Naive thymus-derived CD4-positive, alpha-beta T cell (primary cell): ENCODE data around the gene GHRHR. TPM values are rescaled to one million over a fixed set of nuclear protein-coding genes. Genes with fewer than 3 reads are reported as not detected.

Experiments used
- ATAC-seq: fragments of 150-1000 bp; cut with Tn5 transposase; 2 replicates; pipeline ENCODE4 v1.10.0; 2021; ENCODE audit warnings: mild to moderate bottlenecking, moderate library complexity
- CTCF ChIA-PET: fragments of 350-600 bp; sonication (Branson Sonifier 250); formaldehyde crosslinking; loops from one replicate; lab custom pipeline; 2021; ENCODE audit warnings: antibody characterized with exemption; lab: Charles Lee
- POLR2A ChIA-PET: fragments of 350-600 bp; sonication (Branson Sonifier 250); formaldehyde crosslinking; loops from one replicate; lab custom pipeline; 2021; ENCODE audit warnings: antibody characterized with exemption, inconsistent platforms; lab: Charles Lee
- DNase-seq, 9 donors: peaks; one replicate each; pipeline versions ENCODE4 v3.0.0 to v3.0.0-alpha.2; 2020 to 2022; ENCODE audit warnings: mixed read lengths in 1 of 9
- H3K27ac ChIP-seq: one replicate; pipeline ENCODE4 v1.7.0; 2013; ENCODE audit warnings: mild to moderate bottlenecking, low read depth, low read length, moderate library complexity
- H3K27me3 ChIP-seq, 2 donors: one replicate each; pipeline ENCODE4 v1.7.0; 2013; ENCODE audit warnings: low read length in 2 of 2, mild to moderate bottlenecking in 2 of 2, moderate library complexity in 2 of 2; ENCODE audit not compliant: control insufficient read depth in 2 of 2, insufficient read depth in 2 of 2
- H3K36me3 ChIP-seq, 3 experiments: 1 replicate in 2 of 3; 2 replicates in 1 of 3; pipeline ENCODE4 v1.7.0; 2013; ENCODE audit warnings: low read length in 3 of 3, mild to moderate bottlenecking in 3 of 3, moderate library complexity in 1 of 3; ENCODE audit not compliant: insufficient read depth in 3 of 3, control insufficient read depth in 2 of 3
- H3K4me1 ChIP-seq, 2 donors: one replicate each; pipeline ENCODE4 v1.7.0; 2013; ENCODE audit warnings: low read length in 2 of 2, mild to moderate bottlenecking in 2 of 2, moderate library complexity in 1 of 2; ENCODE audit not compliant: control insufficient read depth in 2 of 2, insufficient read depth in 2 of 2
- H3K4me3 ChIP-seq: 2 replicates; pipeline ENCODE4 v1.7.0; 2013; ENCODE audit warnings: mild to moderate bottlenecking, low read length
- H3K9me3 ChIP-seq, 3 experiments: 1 replicate in 2 of 3; 2 replicates in 1 of 3; pipeline ENCODE4 v1.7.0; 2013; ENCODE audit warnings: low read length in 3 of 3; ENCODE audit not compliant: control insufficient read depth in 2 of 3
- H3K27ac Mint-ChIP-seq, 9 donors: one replicate each; pipeline ENCODE4 v1.8.0; 2020 to 2022; ENCODE audit warnings: mixed read lengths in 9 of 9, mild to moderate bottlenecking in 8 of 9, moderate library complexity in 5 of 9, inconsistent platforms in 2 of 9
- H3K27me3 Mint-ChIP-seq, 5 donors: one replicate each; pipeline ENCODE4 v1.8.0; 2021 to 2022; ENCODE audit warnings: mixed read lengths in 5 of 5, mild to moderate bottlenecking in 1 of 5
- H3K36me3 Mint-ChIP-seq, 5 donors: one replicate each; pipeline ENCODE4 v1.8.0; 2020 to 2022; ENCODE audit warnings: mixed read lengths in 5 of 5, mild to moderate bottlenecking in 3 of 5, inconsistent platforms in 1 of 5
- H3K4me1 Mint-ChIP-seq, 7 donors: one replicate each; pipeline ENCODE4 v1.8.0; 2020 to 2022; ENCODE audit warnings: mixed read lengths in 7 of 7, mild to moderate bottlenecking in 3 of 7, inconsistent platforms in 1 of 7
- H3K4me3 Mint-ChIP-seq, 10 donors: one replicate each; pipeline ENCODE4 v1.8.0; 2020 to 2022; ENCODE audit warnings: mild to moderate bottlenecking in 10 of 10, mixed read lengths in 10 of 10, moderate library complexity in 6 of 10, inconsistent platforms in 2 of 10
- H3K9me3 Mint-ChIP-seq, 11 donors: one replicate each; pipeline ENCODE4 v1.8.0; 2020 to 2022; ENCODE audit warnings: mixed read lengths in 11 of 11, mild to moderate bottlenecking in 4 of 11, inconsistent platforms in 1 of 11, moderate library complexity in 1 of 11
- intact Hi-C, 2 donors: fragments of 100-400 bp; cut with micrococcal nuclease; formaldehyde crosslinking; loops; one replicate each; pipeline ENCODE4 v1.15.1; 2023
- polyA plus RNA-seq, 2 donors: library from polyadenylated mRNA; unstranded; fragments of 300-500 nt; fragmentation: Illumina TruSeq; gene quantifications; one replicate each; pipeline ENCODE4 v1.2.3, GENCODE V29; 2021
- total RNA-seq, 6 experiments: library from RNA in 5 of 6; stranded (reverse) in 5 of 6; gene quantifications; 1 replicate in 5 of 6; 2 replicates in 1 of 6; pipeline ENCODE4 v1.2.3 and lab custom pipeline; 2021 to 2026

GHRHR gene
- total and polyA plus RNA-seq, 7 experiments from 2014 or later: not detected

DNA sequence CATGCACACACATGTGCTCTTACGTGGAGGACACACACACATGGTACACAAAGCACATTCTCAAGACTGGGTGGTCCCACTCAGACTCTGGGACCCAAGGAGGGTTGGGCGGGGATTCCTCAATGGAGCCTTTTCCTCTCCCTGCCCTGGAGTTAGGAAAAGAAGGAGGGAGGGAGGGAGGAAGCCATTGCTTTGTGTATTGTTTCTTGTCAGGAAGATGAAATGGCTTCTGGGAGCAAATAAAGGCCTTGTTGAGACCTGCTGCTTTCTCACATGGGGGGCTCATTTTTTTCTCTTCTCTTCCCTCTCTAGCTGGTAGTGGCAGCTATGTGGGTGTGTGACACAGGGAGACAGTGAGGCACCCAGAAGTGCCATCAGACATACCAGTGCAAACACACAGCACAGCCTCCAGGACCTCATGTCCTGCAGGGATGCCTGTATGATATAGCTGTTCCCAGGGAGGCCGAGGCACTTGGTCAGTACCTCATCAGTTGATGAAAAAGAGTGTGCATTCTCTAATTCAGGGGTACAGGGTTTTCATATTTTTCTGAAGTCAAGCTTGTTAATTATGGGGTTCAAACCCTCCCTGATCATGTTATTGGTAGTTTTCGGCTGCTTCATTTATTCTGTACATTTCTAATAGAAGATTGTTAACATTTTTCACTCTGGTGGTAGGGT lies 46.4 kb upstream of the GHRHR start:
- peaks cover 0 to 1% (median 0%) of the 10 kb centered on the region in 11 donors for H3K9me3 Mint-ChIP-seq
- no peaks in the 10 kb centered on the region for H3K27me3 ChIP-seq
- H3K4me3 ChIP-seq: no peak overlapping the region
- no peaks in the 10 kb centered on the region for H3K36me3 Mint-ChIP-seq
- H3K4me1 ChIP-seq: no peaks in the 10 kb centered on the region
- peaks cover 0 to 3% (median 0%) of the 10 kb centered on the region in 7 donors for H3K4me1 Mint-ChIP-seq
- ATAC-seq (no peak), DNase-seq (no peak)
- peaks cover 0 to 3% (median 0%) of the 10 kb centered on the region in 5 donors for H3K27me3 Mint-ChIP-seq
- intact Hi-C loops: no loop called here
- CTCF ChIA-PET: no interaction called here
- no peak overlapping the region for H3K4me3 Mint-ChIP-seq
- POLR2A ChIA-PET: no interaction called here
- no peaks in the 10 kb centered on the region for H3K36me3 ChIP-seq
- no peak overlapping the region for H3K27ac Mint-ChIP-seq
- H3K27ac ChIP-seq: no peak overlapping the region
- no peaks in the 10 kb centered on the region for H3K9me3 ChIP-seq

DNA sequence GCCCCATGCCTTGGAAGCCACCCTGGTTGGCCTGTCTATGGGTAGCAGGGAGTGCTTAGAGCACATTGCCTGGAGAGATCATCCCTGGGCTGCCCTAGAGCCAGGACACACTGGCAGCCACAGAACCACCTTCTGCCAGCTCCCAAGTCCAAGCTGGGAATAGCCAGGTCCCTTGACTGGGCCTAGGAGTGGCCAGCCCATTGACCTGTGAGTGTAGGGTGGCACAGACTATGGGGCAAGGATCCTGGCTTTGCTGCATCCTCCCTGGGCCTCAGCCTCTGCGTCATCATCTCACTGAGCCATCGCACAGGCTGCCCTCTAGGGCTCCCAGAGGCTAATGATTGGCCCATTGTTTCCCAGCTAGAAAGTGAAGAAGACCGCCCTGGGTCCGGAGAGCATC lies 45.1 kb upstream of the GHRHR start:
- Mint-ChIP-seq H3K4me3 (no peak overlapping the region), H3K4me1 (peaks cover 0 to 2% (median 0%) of the 10 kb centered on the region in 7 donors), H3K27me3 (peaks cover 0 to 3% (median 0%) of the 10 kb centered on the region in 5 donors), H3K27ac (no peak overlapping the region), H3K36me3 (no peaks in the 10 kb centered on the region), H3K9me3 (no peaks in the 10 kb centered on the region)
- intact Hi-C loops: no loop called here
- Histone ChIP-seq H3K27ac (no peak overlapping the region), H3K9me3 (no peaks in the 10 kb centered on the region), H3K36me3 (no peaks in the 10 kb centered on the region), H3K4me1 (no peaks in the 10 kb centered on the region), H3K27me3 (no peaks in the 10 kb centered on the region), H3K4me3 (no peak overlapping the region)
- CTCF ChIA-PET: no interaction called here
- no peak for ATAC-seq
- POLR2A ChIA-PET: no interaction called here
- no peak for DNase-seq

DNA sequence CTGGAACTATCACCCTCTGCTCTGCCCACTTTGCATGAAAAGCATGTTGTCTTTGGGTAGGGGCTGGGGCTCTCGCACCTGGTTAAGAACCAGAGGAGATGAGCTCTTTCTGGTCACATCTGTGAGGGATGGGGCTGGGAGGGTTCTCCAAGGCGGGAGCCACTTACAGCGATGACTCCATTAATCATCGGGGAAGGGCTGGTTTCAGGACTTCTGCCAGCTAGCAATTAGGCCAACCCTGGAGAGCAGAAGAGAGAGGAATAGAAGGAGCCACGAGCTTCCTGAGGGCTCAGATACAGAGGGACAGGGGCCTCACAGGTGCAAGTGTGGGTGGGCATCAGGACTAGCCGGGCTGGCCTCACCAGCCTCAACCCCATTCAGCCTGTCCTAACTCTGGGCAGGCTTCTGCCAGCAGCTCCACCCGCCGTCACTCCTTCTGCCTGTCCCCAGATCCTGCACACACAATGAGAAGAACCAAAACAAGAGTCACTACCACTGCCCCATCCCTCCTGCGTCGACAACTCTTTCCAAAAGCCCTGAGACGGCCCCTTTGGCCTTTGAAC lies 43.7 kb upstream of the GHRHR start:
- Mint-ChIP-seq H3K36me3 (no peaks in the 10 kb centered on the region), H3K9me3 (no peaks in the 10 kb centered on the region), H3K27ac (no peak overlapping the region), H3K4me3 (no peak overlapping the region), H3K4me1 (peaks cover 0 to 2% (median 0%) of the 10 kb centered on the region in 7 donors), H3K27me3 (peaks cover 0 to 3% (median 0%) of the 10 kb centered on the region in 5 donors)
- Histone ChIP-seq H3K36me3 (no peaks in the 10 kb centered on the region), H3K27me3 (no peaks in the 10 kb centered on the region), H3K4me3 (no peak overlapping the region), H3K4me1 (no peaks in the 10 kb centered on the region), H3K9me3 (no peaks in the 10 kb centered on the region), H3K27ac (no peak overlapping the region)
- no peak for DNase-seq
- ATAC-seq: no peak
- ChIA-PET POLR2A (no interaction called here), CTCF (no interaction called here)
- intact Hi-C loops: no loop called here

DNA sequence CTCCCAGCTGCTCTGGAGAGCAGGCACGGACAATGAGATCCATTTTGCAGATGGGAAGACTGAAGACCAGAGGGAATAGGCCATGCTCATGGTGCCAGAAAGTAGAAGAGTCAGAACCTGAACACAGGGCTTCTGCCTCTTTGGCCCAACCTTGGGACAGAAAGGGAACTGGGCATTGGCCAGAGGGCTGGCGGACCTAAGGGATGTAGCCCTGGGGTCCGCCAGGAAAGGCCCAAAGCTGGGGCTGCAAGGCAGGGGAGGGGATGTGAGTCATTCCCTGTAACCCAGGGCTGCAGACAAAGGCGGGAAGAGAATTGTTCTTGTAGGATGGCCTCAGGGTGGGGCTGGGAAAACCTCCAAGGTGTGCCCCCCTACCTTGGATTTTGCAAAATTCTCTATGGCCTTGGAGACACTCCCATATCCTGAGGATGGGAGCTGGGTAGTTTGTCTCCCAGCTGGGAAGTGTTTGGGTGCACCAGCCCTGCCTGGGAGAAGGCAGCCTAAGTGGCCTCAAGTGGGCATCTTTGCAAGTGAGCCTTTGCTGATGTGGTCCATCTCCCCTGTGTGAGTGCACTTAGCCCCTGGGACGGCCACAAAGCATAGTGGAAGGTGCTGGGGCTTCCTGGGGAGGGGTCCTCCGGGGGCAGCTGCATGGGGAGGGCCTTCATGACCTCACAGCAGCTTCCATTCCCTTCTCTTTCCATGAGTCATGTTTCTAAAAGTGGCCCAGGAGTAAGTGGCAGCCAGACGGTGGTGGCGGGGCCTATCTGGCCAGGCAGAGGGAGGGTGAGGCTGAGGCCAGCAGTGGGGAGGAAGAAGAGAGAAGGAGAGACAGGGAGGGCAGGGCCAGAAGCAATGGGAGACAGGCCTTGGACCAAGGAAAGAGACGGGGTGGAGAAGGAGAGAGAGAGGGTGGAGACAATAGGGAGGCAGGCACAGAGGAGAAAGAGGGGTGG lies 42.9 kb upstream of the GHRHR start:
- no peak overlapping the region for H3K4me3 ChIP-seq
- no peak overlapping the region for H3K27ac Mint-ChIP-seq
- H3K9me3 ChIP-seq: no peaks in the 10 kb centered on the region
- POLR2A ChIA-PET: no interaction called here
- peaks cover 0 to 2% (median 0%) of the 10 kb centered on the region in 7 donors for H3K4me1 Mint-ChIP-seq
- intact Hi-C loops: no loop called here
- H3K27me3 Mint-ChIP-seq: no peaks in the 10 kb centered on the region
- no peaks in the 10 kb centered on the region for H3K27me3 ChIP-seq
- CTCF ChIA-PET: no interaction called here
- no peak for DNase-seq
- no peaks in the 10 kb centered on the region for H3K9me3 Mint-ChIP-seq
- no peaks in the 10 kb centered on the region for H3K36me3 Mint-ChIP-seq
- H3K27ac ChIP-seq: no peak overlapping the region
- H3K4me1 ChIP-seq: no peaks in the 10 kb centered on the region
- H3K4me3 Mint-ChIP-seq: no peak overlapping the region
- ATAC-seq: no peak
- H3K36me3 ChIP-seq: no peaks in the 10 kb centered on the region

DNA sequence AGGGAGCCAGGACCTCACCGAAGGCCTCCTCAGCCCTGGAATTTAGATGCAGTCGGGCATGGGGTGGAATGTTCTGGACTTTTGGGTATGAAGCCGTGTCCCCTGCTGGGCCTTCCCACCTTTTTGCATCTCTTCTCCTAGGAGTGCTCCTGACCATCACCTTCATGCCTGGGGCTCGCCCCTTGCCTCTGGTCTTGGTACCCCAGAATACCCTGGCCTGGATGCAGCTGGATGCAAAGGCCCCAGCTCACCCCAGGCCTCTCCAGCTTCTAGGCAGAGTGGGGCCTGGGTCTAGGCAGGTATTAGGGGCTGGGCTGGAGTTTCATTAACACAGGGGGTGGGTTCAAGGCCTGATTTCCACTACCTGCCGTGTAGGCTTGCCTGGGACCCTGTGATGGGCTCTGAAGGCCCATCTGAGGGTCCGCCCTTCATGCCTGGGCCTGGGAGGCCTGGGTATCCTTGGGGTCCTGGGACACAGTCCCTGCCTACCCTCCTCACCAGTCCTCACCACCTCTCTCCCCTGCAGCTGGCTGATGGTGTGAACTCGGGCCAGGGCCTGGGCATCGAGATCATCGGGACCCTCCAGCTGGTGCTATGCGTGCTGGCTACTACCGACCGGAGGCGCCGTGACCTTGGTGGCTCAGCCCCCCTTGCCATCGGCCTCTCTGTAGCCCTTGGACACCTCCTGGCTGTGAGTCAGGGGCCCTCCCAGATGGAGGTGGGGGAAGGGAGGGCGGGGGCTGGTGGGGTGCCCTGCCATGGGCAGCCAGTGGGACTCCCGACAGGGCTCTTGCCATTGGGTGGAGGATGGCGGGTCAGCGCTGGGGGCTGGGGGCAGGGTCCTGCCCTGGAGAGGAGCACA lies 42.0 kb upstream of the GHRHR start:
- CTCF ChIA-PET: no interaction called here
- DNase-seq: no peak
- intact Hi-C loops: no loop called here

DNA sequence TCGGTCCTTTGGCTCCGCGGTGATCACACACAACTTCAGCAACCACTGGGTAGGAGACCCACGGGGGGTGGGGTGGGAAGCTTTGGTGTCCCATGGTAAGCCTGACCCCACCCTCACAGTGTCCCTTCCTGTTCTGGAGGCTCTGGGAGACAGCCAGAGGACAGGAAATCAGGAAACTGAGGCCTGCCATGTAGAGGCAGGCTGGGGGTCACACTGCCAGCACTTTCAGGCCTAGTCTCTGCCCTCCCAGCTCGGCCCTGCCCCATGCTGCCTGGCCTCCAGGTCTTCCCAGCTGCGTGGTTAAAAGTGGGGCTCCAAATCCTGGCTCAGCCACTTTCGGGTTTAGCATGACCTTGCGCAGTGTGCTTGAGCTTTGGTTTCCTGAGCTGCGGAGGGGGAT lies 41.2 kb upstream of the GHRHR start:
- no peaks in the 10 kb centered on the region for H3K36me3 Mint-ChIP-seq
- H3K4me1 ChIP-seq: no peaks in the 10 kb centered on the region
- no peak overlapping the region for H3K4me3 ChIP-seq
- no peak overlapping the region for H3K4me3 Mint-ChIP-seq
- H3K9me3 Mint-ChIP-seq: peaks cover 0 to 6% (median 2%) of the 10 kb centered on the region in 11 donors
- H3K27ac Mint-ChIP-seq: no peak overlapping the region
- no peak for DNase-seq
- H3K27me3 Mint-ChIP-seq: no peaks in the 10 kb centered on the region
- H3K27me3 ChIP-seq: no peaks in the 10 kb centered on the region
- H3K27ac ChIP-seq: no peak overlapping the region
- ChIA-PET CTCF (no interaction called here), POLR2A (no interaction called here)
- peaks cover 0 to 2% (median 0%) of the 10 kb centered on the region in 7 donors for H3K4me1 Mint-ChIP-seq
- no peak for ATAC-seq
- intact Hi-C loops: no loop called here
- H3K9me3 ChIP-seq: no peaks in the 10 kb centered on the region
- H3K36me3 ChIP-seq: no peaks in the 10 kb centered on the region

More for the DNA sequence above, 42.0 kb upstream of the GHRHR start:
- H3K36me3 Mint-ChIP-seq: no peaks in the 10 kb centered on the region
- no peaks in the 10 kb centered on the region for H3K4me1 ChIP-seq
- H3K36me3 ChIP-seq: no peaks in the 10 kb centered on the region
- ATAC-seq: no peak
- peaks cover 0 to 2% (median 0%) of the 10 kb centered on the region in 7 donors for H3K4me1 Mint-ChIP-seq
- POLR2A ChIA-PET: no interaction called here
- peaks cover 0 to 3% (median 0%) of the 10 kb centered on the region in 11 donors for H3K9me3 Mint-ChIP-seq
- H3K4me3 ChIP-seq: no peak overlapping the region
- no peak overlapping the region for H3K4me3 Mint-ChIP-seq
- no peak overlapping the region for H3K27ac ChIP-seq
- H3K27ac Mint-ChIP-seq: no peak overlapping the region
- no peaks in the 10 kb centered on the region for H3K27me3 Mint-ChIP-seq
- no peaks in the 10 kb centered on the region for H3K9me3 ChIP-seq
- no peaks in the 10 kb centered on the region for H3K27me3 ChIP-seq
